ENCODE results near the gene MAD1L1.
"Not testable (repeated sequence)": the region's sequence is repeated elsewhere in the genome, so short reads cannot be mapped to it uniquely, and the experiment has no call there.

Gene MAD1L1

GRCh38 chr7:1849351-1850041 is 383.2 kb downstream of the MAD1L1 start:
- no peak for DNase-seq (ENCODE audit: low spot score)

- DNase-seq (ENCODE audit: low spot score): no peak
These were observed 383.8 kb downstream of the MAD1L1 start for GRCh38 chr7:1848911-1849311.

DNA sequence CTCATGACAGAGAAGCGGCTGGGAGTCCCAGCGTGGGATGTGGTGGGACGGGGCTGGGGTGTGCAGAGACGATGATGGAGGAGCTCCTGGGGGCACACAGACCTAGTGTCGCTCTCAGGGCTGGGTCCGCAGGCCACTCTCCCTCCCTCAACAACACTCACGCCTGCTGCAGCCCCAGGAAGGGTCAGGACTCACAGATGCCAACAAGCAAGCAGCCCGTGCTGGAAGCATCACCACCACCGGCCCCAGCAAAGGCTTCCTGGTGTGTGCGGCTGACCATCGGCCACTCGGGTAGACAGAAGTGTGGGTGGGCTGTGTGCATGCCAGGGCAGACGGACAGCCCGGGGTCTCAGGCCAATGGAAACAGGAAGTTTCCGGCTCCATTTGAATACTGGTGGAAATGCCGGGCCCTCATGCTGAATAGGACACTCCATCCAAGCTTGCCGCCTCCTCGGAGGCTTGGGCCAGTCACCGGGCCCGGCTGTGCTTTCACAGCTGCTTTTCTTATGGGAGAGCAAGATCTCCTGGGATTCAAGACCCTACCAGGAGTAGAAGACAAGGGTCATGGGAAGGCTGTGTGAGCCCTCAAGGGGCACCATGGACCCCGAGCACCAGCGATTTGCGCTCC is 384.6 kb downstream of the MAD1L1 start:
- no peak for DNase-seq (ENCODE audit: low spot score)

GRCh38 chr7:1847260-1848001 is 385.3 kb downstream of the MAD1L1 start:
- no peak for DNase-seq (ENCODE audit: low spot score)

DNA sequence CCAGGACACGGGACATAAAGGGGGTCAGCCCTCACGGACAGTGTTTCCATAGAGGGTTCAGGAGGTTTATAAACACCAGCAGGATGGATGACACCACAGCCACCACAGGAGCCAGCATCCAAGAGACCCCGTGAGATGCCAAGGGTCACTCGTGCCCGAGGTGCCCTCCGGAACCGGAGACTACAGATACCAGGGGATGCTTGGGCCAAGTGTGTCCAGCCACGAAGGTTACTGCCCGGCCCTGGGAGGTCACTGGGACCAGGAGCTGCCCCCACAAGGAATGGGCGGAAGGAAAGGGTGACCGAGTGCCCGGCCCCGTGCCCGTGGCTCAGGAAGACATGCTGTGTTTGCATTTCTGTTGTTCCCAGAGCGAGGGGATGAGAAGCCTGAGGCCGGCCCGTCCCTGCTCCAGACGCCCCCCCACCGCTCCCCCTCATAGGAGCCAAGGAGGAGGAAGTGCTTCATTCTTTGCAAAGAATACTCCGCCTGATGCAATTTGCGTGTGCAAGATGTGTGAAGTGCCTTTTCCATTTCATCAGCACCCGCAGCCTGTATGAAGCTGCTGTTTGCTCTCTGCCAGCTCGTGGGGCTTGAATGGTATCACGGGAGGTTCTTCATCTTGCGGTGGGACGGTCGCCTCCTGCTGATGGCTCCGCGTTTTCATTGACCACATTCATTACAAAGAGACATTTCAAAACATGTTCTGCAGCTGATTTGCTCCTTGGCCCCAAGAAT is 386.2 kb downstream of the MAD1L1 start:
- no peak for DNase-seq (ENCODE audit: low spot score)

DNA sequence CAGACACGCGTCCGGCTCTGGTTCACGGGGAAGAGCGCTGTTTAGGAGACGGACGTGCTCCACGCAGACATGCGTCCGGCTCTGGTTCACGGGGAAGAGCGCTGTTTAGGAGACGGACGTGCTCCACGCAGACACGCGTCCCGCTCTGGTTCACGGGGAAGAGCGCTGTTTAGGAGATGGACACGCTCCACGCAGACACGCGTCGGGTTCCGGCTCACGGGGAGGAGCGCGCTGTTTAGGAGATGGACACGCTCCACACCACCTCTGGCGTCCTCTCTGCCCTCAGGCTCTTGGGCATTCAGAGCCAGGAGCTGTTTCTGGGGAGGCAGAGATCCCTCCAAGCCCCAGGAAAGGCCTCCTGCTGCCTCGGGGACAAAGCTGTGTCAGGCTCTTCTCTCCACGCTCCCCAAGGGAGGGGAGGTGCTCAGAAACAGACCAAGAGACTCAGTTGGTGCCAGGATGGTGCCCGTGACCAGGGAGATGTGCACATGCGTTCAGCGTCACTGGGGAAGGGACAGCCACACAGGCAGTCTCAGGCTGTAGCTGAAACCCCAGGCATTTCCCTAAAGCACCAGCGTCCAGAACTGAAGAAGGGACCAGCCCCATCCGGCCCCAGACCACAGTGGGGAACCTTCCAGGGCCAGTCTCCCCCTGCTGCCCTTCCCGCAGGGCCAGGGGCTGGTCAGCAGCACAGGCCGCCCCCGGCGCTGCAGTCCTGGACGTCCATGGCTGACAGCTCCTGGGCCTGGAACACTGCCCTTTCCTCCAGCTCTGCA is 387.0 kb downstream of the MAD1L1 start:
- DNase-seq (ENCODE audit: low spot score): no peak

DNA sequence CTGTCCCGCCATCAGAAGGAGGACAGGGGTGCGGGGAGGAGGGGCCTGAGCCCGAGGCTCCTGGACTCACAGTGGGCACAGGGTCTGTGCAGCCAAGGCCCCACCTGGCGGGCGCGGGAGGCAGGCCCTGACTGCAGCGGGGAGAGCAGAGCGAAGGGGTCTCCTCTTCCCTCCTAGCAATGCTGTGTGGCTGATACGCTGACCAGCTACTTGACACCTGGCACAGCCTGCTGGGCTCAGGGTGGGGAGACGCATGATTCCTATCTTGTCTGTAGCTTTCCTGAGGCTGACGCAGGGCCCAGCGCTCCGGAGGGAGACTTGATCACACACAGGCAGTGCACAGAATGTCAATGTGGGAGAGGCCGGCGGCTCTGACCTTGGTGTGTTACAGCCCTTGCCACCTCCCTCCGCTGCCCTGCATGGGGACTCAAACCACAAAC is 387.8 kb downstream of the MAD1L1 start:
- DNase-seq (ENCODE audit: low spot score): no peak

GRCh38 chr7:1844336-1844950 is 388.3 kb downstream of the MAD1L1 start:
- no peak for DNase-seq (ENCODE audit: low spot score)

GRCh38 chr7:1843921-1844335 is 388.8 kb downstream of the MAD1L1 start:
- no peak for DNase-seq (ENCODE audit: low spot score)

- DNase-seq (ENCODE audit: low spot score): no peak
These were observed 389.4 kb downstream of the MAD1L1 start for GRCh38 chr7:1843271-1843861.

DNA sequence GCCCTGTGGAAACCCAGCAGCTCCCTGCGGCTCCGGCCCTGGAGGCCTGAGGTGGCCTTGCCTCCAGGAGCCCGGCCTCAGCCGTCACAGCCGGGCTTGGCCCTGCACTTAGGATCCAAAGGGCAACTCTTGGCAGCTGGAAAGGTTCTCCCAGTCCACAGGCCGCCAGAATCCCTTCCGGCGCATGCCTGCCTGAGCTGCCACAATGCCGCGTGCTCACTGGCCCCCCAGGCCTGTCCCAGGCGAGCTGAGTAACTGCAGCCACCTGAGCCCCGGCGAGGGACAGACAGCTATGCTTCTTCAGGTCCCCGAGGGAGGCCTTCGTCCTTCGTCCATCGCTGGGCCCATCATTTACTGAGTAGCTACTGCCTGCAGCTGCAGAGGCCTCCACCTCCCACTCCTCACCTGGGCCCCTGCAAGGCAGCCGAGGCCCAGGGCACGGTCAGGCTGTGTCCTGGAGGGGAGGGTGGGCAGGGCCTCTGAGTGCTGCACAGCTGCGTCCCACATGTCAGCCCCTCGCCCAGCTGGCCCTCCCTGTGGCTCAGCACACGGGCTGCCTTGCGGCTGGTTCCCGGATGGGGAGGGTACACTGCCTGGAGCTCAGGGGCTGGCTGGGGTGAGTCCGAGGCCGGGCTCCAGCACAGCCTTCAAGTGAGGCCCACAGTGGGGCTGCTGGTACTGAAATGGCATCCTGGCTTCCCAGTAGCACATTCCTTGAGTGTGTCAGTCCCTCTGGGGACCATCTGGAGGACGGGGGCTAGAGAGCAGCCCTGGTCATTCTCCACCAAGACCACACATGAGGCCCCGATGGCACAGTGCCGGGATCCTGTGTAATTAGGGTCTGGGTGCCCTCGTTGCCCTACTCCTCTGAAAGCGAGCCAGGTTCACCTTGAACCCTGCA is 390.2 kb downstream of the MAD1L1 start:
- no peak for DNase-seq (ENCODE audit: low spot score)

- not testable (repeated sequence) for DNase-seq (ENCODE audit: low spot score)
These were observed 391.3 kb downstream of the MAD1L1 start for GRCh38 chr7:1841286-1842021.

- not testable (repeated sequence) for DNase-seq (ENCODE audit: low spot score)
These were observed 392.0 kb downstream of the MAD1L1 start for GRCh38 chr7:1840744-1841143.

DNA sequence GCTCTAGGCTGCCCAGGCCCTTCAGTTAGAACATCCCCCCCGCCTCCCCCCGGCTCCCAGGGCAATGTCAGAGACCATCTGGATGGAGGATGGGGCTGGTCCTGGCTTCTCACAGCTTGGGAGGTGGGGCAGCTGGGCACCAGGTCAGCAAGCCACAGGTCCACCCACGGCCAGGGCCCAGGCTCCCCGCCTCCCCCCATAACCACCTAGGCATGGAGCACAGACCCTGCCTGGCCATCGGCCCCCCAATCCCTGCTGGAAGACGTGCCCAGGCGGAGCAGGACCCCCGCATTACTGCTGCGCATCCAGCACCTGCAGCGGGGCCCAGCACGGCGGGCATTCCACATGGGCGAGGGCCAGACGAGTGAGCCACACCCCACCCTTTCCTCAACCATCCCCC is 393.0 kb downstream of the MAD1L1 start:
- no peak for DNase-seq (ENCODE audit: low spot score)

DNA sequence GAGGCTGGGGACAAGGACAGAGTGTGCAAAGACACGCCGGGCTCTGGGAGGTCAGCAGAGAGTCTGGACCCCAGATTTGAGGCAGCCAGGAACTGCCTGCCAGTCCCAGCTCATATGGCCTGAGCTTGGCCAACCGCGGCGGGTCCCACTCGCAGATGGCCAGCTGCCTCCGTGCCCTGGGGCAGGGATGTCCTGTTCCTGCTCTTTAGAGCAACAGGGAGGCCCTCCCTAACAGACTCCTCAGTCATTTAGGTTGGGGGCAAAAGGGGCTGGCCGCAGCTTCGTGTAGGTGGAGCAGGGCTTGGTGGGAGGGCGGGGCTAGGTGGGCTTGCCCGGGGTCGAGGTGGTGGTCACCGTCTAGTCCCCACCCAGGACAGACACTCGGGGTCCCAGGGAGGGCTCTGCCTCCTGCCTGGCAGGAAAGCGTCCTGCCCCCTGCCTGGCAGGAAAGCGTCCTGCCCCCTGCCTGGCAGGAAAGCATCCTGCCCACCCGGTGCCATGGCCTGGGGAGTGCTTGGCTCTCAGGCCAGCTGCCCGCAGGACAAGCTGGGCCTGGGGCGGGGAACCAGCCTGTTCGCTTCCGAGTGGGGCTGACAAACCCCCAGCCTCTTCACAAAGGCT is 393.7 kb downstream of the MAD1L1 start:
- not testable (repeated sequence) for DNase-seq (ENCODE audit: low spot score)

DNA sequence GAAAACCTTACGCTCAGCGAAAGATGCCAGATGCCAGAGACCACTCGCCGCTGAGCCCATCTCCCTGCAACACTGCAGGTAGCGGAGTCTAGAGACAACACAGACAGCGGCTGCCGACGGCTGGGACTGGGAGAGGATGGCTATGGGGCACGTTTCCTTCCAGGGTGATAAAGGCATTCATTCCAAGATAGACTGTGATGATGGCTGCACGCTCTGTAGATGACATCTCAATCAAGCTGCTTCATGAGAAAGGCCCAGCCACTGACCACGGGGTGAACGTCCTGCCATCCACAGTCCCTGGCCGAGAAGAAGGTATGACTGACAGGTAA is 394.2 kb downstream of the MAD1L1 start:
- DNase-seq (ENCODE audit: low spot score): not testable (repeated sequence)

DNA sequence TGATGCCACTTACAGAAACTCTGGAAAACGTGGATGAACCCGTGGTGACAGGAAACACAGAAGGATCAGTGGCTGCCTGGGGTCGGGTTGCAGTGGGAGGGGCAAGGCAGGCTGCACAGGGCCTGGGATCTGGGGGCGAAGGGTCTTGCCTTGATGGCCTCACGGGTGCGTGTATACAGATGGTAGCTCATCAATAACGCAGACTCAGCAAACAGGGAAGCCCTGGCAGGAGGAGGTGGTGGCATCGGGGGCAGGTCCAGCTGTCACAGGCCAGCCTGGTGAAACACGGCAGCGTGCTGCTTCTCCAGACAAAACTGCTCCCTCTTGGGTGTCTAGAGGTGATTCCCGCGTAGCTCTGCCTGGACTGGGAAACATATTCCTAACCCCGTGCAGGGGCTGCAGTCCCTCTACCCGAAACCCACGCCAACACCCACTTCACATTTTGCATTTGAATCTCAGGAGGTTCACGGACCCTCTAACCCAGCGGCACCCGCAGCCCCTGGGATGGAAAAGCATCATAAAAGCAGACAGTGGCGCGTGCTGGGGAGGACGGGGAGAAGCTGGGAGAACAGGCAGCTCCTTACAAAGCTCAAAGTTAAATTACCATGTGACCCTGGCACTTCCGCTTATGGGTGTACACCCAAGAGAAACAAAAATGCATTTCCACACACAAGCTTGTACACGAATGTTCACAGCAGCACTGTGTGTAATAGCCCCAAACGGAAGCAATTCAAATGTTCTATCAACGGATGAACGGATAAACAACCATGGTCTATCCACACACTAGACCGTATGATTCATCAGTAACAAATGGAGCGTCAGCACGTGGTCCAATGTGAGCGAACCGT is 394.8 kb downstream of the MAD1L1 start:
- not testable (repeated sequence) for DNase-seq (ENCODE audit: low spot score)

Measured in SW480 (cell line).